SKM-1 (cell line): ENCODE results near the gene TEX261.

ENCODE experiments used
- DNase-seq: peaks from one replicate; lab custom pipeline; 2025; ENCODE audit not compliant: unreplicated experiment; lab: John Stamatoyannopoulos, UW

Gene TEX261

GRCh38 chr2:70959851-70960832 is 34.5 kb downstream of the TEX261 start:
- no peak for DNase-seq

GRCh38 chr2:70959271-70959761 is 35.4 kb downstream of the TEX261 start:
- DNase-seq = no peak

- no peak for DNase-seq
Measured at GRCh38 chr2:70958759-70959158, 35.9 kb downstream of the TEX261 start.

GRCh38 chr2:70957798-70958197 is 36.9 kb downstream of the TEX261 start:
- DNase-seq = no peak

- DNase-seq = no peak
Measured at GRCh38 chr2:70956141-70956540, 38.5 kb downstream of the TEX261 start.

GRCh38 chr2:70954886-70955285 is 39.8 kb downstream of the TEX261 start:
- DNase-seq = no peak

- no peak for DNase-seq
Measured at GRCh38 chr2:70949086-70949485, 45.6 kb downstream of the TEX261 start.

GRCh38 chr2:70948337-70949003 is 46.2 kb downstream of the TEX261 start:
- DNase-seq = peak; percentile 19

- DNase-seq = no peak
Measured at GRCh38 chr2:70947556-70948184, 47.0 kb downstream of the TEX261 start.

GRCh38 chr2:70946832-70947442 is 47.7 kb downstream of the TEX261 start:
- DNase-seq = peak; percentile 44

- DNase-seq = no peak
Measured at GRCh38 chr2:70944111-70944690, 50.5 kb downstream of the TEX261 start.

- DNase-seq = no peak
Measured at GRCh38 chr2:70943205-70943871, 51.3 kb downstream of the TEX261 start.

GRCh38 chr2:70942396-70943204 is 52.1 kb downstream of the TEX261 start:
- no peak for DNase-seq

- DNase-seq = no peak
Measured at GRCh38 chr2:70941701-70942100, 53.0 kb downstream of the TEX261 start.

- DNase-seq = no peak
Measured at GRCh38 chr2:70941186-70941585, 53.5 kb downstream of the TEX261 start.

GRCh38 chr2:70939839-70940580 is 54.7 kb downstream of the TEX261 start:
- no peak for DNase-seq

GRCh38 chr2:70939001-70939838 is 55.5 kb downstream of the TEX261 start:
- DNase-seq = no peak

- DNase-seq = no peak
Measured at GRCh38 chr2:70938586-70938950, 56.1 kb downstream of the TEX261 start.
